ENCODE data around the gene FRYL.
A peak's percentile ranks its signal among the peaks of the same experiment; 100 is the strongest.

Gene FRYL

GRCh38 chr4:48526406-48526805 is 253.7 kb downstream of the FRYL start:
- TF ChIP-seq, protein P1, sequence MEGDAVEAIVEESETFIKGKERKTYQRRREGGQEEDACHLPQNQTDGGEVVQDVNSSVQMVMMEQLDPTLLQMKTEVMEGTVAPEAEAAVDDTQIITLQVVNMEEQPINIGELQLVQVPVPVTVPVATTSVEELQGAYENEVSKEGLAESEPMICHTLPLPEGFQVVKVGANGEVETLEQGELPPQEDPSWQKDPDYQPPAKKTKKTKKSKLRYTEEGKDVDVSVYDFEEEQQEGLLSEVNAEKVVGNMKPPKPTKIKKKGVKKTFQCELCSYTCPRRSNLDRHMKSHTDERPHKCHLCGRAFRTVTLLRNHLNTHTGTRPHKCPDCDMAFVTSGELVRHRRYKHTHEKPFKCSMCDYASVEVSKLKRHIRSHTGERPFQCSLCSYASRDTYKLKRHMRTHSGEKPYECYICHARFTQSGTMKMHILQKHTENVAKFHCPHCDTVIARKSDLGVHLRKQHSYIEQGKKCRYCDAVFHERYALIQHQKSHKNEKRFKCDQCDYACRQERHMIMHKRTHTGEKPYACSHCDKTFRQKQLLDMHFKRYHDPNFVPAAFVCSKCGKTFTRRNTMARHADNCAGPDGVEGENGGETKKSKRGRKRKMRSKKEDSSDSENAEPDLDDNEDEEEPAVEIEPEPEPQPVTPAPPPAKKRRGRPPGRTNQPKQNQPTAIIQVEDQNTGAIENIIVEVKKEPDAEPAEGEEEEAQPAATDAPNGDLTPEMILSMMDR (conservative IDR thresholded peaks at IDR 0.05; ENCODE audit: low read depth, low read length): no peak
- no peak for DNase-seq (ENCODE audit: low read depth)
- H3K4me3 ChIP-seq (ENCODE audit: low read length): no peak overlapping the region

GRCh38 chr4:48518143-48518542 is 261.9 kb downstream of the FRYL start:
- TF ChIP-seq, protein P1 (conservative IDR thresholded peaks at IDR 0.05; ENCODE audit: low read depth, low read length): no peak
- H3K4me3 ChIP-seq (ENCODE audit: low read length): no peak overlapping the region
- DNase-seq (ENCODE audit: low read depth): no peak

DNA sequence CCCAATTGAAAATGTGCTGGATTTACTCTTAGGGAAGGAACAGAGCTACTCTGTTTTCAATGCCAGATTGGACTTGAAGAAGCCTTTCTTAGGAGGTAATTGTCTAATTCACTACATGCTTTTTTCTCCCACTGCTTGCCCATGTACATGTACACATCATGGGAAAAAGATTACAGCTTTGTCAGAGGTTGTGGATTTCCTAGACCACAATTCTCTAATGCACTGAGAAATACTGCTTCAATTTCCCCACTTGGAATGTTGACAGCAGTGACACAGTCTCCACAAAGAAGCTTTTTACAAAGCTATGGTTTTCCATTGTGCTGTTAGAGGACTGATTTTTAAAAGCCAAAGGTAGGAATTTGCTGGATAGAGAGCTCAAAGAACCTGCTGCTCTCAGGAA is 270.5 kb downstream of the FRYL start:
- no peak overlapping the region for H3K4me3 ChIP-seq (ENCODE audit: low read length)
- TF ChIP-seq, protein P1 (conservative IDR thresholded peaks at IDR 0.05; ENCODE audit: low read depth, low read length): no peak
- DNase-seq (ENCODE audit: low read depth): peak; percentile 50

GRCh38 chr4:48506716-48507115 is 273.4 kb downstream of the FRYL start:
- no peak for DNase-seq (ENCODE audit: low read depth)
- TF ChIP-seq, protein P1 (conservative IDR thresholded peaks at IDR 0.05; ENCODE audit: low read depth, low read length): no peak
- no peak overlapping the region for H3K4me3 ChIP-seq (ENCODE audit: low read length)

DNA sequence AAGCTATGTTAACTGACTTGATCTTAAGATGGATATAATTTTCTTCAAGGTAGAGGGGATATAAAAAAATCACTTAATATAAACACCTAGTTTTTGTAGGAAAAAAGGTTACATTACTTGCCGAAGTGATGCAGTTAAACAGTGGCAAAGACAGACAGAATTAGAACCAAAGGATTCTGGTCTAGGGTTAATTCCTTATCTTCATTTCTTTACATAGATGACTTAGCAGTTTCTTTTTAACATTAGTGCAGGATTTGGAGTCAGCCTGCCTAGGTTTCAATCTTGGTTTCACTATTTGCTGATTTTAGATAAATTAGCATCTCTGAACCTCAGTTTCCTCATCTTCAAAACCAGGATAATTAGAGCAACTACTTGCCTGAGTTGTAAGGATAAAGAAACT is 275.7 kb downstream of the FRYL start:
- no peak overlapping the region for H3K4me3 ChIP-seq (ENCODE audit: low read length)
- TF ChIP-seq, protein P1 (conservative IDR thresholded peaks at IDR 0.05; ENCODE audit: low read depth, low read length): no peak
- DNase-seq (ENCODE audit: low read depth): no peak

DNA sequence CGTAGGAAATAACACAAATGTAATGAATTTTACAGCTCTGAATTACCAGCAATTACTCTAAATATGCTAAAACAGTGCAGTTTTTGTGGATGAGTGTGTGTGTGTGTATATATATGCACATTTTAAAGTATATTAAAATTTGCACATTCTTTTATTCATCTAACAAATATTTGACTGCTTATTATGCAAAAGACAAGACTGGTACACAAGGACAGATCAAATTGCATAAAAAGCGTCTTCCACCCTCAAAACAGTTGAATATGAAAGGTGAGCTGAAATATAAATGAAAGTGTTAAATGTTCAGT is 276.1 kb downstream of the FRYL start:
- no peak for DNase-seq (ENCODE audit: low read depth)
- TF ChIP-seq, protein P1 (conservative IDR thresholded peaks at IDR 0.05; ENCODE audit: low read depth, low read length): no peak
- no peak overlapping the region for H3K4me3 ChIP-seq (ENCODE audit: low read length)

GRCh38 chr4:48503233-48504025 is 276.6 kb downstream of the FRYL start:
- DNase-seq (ENCODE audit: low read depth): no peak
- H3K4me3 ChIP-seq (ENCODE audit: low read length): no peak overlapping the region
- TF ChIP-seq, protein P1 (conservative IDR thresholded peaks at IDR 0.05; ENCODE audit: low read depth, low read length): no peak

Data from retinal pigment epithelial cell (primary cell).